Left cardiac atrium (tissue), 4 donors: ENCODE results near the gene IPPK. TPM values are rescaled to one million over a fixed set of nuclear protein-coding genes. Genes with fewer than 3 reads are reported as not detected.

Source experiments
- ATAC-seq, 2 donors: fragments of 200-7000 bp; cut with Tn5 transposase; one replicate each; pipeline ENCODE4 v1.9.1; 2020; ENCODE audit warnings: mild to moderate bottlenecking in 2 of 2, moderate library complexity in 2 of 2
- DNase-seq: peaks from one replicate; pipeline ENCODE4 v3.0.0-alpha.2; 2020
- intact Hi-C, 2 donors: fragments of 100-400 bp; cut with DNase I; formaldehyde crosslinking; loops; one replicate each; pipeline versions ENCODE4 v1.14.1 to v1.15.1; 2022 to 2023
- long read RNA-seq: library from polyadenylated mRNA; unstranded; transcript quantifications from one replicate; pipeline ENCODE4 v2.0.0, GENCODE V29; 2021
- total RNA-seq, 2 donors: library from RNA; stranded (reverse); fragmentation: NEBNext Ultra II Directional; extraction: Animal tissue kit (Norgen Biotek cat#: 25700); gene quantifications; one replicate each; pipeline ENCODE4 v1.2.1, GENCODE V29; 2021
- donor health status: DM: no; HTN: yes; CAD: no.
- donor health status: DM: no; HTN: yes; CAD: no; lungs with severe emphysema.
- donor health status: DM: yes; HTN: yes; CAD: no.
- donor health status: Dilated cardiomyopathy.

IPPK gene
- 10 to 100 TPM in 1 of 2 donors, 1 to 10 TPM in 1; 6.1 to 19.6 TPM for total RNA-seq
- long read RNA-seq, full-length matches to known transcripts: 43 of 67 reads
- long read RNA-seq, partial matches to known transcripts: 21 of 67 reads
- long read RNA-seq, other reads (novel, unspliced or antisense): 3 of 67 reads

GRCh38 chr9:92669890-92670708, at the start of gene IPPK:
Gene IPPK, minus strand, starts transcription at chr9:92670131. Its CDS starts 143 bp downstream, at chr9:92669988.
- DNase-seq (peak; percentile 100), ATAC-seq (peak; percentile 98)
- intact Hi-C loops: no loop called here

GRCh38 chr9:92719028-92719647, 49.2 kb upstream of the IPPK start:
- ATAC-seq (no peak), DNase-seq (no peak)

GRCh38 chr9:92718086-92719001, 48.4 kb upstream of the IPPK start:
- ATAC-seq (no peak), DNase-seq (no peak)
- intact Hi-C loops: loop anchor here in 1 of 2 donors (5.0 kb wide), 1 partner anchor 54 kb away; no protein-coding TSS in a partner anchor

More at GRCh38 chr9:92719028-92719647, 49.2 kb upstream of the IPPK start:
- intact Hi-C loops: loop anchor here in 1 of 2 donors (5.0 kb wide), 1 partner anchor 53 kb away; no protein-coding TSS in a partner anchor

GRCh38 chr9:92717201-92718085, 47.5 kb upstream of the IPPK start:
- intact Hi-C loops: loop anchor here in 1 of 2 donors (2.0 to 5.0 kb wide), 2 partner anchors 55 to 73 kb away; no protein-coding TSS in a partner anchor
- ATAC-seq: no peak

GRCh38 chr9:92716557-92716956, 46.6 kb upstream of the IPPK start:
- DNase-seq (peak; percentile 67), ATAC-seq (peak; percentile 42 to 52)
- intact Hi-C loops: loop anchor here in 1 of 2 donors (2.0 to 5.0 kb wide), 2 partner anchors 56 to 74 kb away; no protein-coding TSS in a partner anchor

More at GRCh38 chr9:92717201-92718085, 47.5 kb upstream of the IPPK start:
- DNase-seq: no peak

- DNase-seq (peak; percentile 71), ATAC-seq (peak; percentile 64 to 70)
- intact Hi-C loops: loop anchor here in 1 of 2 donors (2.0 to 5.0 kb wide), 2 partner anchors 57 to 75 kb away; no protein-coding TSS in a partner anchor
These were observed 45.7 kb upstream of the IPPK start for GRCh38 chr9:92715488-92716231.

- peak; percentile 56 to 72 for ATAC-seq
- intact Hi-C loops: loop anchor here in 1 of 2 donors (5.0 kb wide), 1 partner anchor 57 kb away; no protein-coding TSS in a partner anchor
- DNase-seq: peak; percentile 63
These were observed 45.0 kb upstream of the IPPK start for GRCh38 chr9:92714787-92715487.

- DNase-seq (no peak), ATAC-seq (no peak)
- intact Hi-C loops: no loop called here
These were observed 44.1 kb upstream of the IPPK start for GRCh38 chr9:92714016-92714415.

GRCh38 chr9:92713528-92713927, 43.6 kb upstream of the IPPK start:
- ATAC-seq: no peak
- DNase-seq: no peak
- intact Hi-C loops: no loop called here

- DNase-seq (no peak), ATAC-seq (no peak)
- intact Hi-C loops: no loop called here
These were observed 42.8 kb upstream of the IPPK start for GRCh38 chr9:92712767-92713166.

GRCh38 chr9:92711844-92712243, 41.9 kb upstream of the IPPK start:
- intact Hi-C loops: no loop called here
- ATAC-seq: no peak
- DNase-seq: no peak

- no peak for DNase-seq
- intact Hi-C loops: no loop called here
- no peak for ATAC-seq
These were observed 41.2 kb upstream of the IPPK start for GRCh38 chr9:92711146-92711545.

GRCh38 chr9:92710368-92710767, 40.4 kb upstream of the IPPK start:
- ATAC-seq (no peak), DNase-seq (no peak)
- intact Hi-C loops: no loop called here

- DNase-seq (no peak), ATAC-seq (no peak)
- intact Hi-C loops: no loop called here
These were observed 40.0 kb upstream of the IPPK start for GRCh38 chr9:92709954-92710353.

GRCh38 chr9:92709240-92709639, 39.3 kb upstream of the IPPK start:
- ATAC-seq: no peak
- no peak for DNase-seq
- intact Hi-C loops: no loop called here

GRCh38 chr9:92707530-92707929, 37.6 kb upstream of the IPPK start:
- no peak for DNase-seq
- intact Hi-C loops: no loop called here
- ATAC-seq: no peak
